Measurements from ENCODE around the gene BMP6. TPM values are rescaled to one million over a fixed set of nuclear protein-coding genes. Genes with fewer than 3 reads are reported as not detected.
A peak's percentile ranks its signal among the peaks of the same experiment; 100 is the strongest.

BMP6 gene
- total RNA-seq, 4 donors from 2014 or later, result 4.8 to 8.8 (median 7.3) TPM

- Histone ChIP-seq H3K4me1 (peaks cover 0 to 7% (median 0%) of the 10 kb centered on the region in 4 donors), H3K4me3 (no peak overlapping the region), H3K36me3 (no peaks in the 10 kb centered on the region), H3K27me3 (no peaks in the 10 kb centered on the region), H3K9me3 (no peaks in the 10 kb centered on the region), H3K27ac (no peak overlapping the region)
- TF ChIP-seq EP300 (IDR thresholded peaks at IDR 0.05) (peak in 1 of 2 donors; percentile 22), POLR2A (IDR thresholded peaks at IDR 0.05) (no peak)
- TF ChIP-seq, protein P1, sequence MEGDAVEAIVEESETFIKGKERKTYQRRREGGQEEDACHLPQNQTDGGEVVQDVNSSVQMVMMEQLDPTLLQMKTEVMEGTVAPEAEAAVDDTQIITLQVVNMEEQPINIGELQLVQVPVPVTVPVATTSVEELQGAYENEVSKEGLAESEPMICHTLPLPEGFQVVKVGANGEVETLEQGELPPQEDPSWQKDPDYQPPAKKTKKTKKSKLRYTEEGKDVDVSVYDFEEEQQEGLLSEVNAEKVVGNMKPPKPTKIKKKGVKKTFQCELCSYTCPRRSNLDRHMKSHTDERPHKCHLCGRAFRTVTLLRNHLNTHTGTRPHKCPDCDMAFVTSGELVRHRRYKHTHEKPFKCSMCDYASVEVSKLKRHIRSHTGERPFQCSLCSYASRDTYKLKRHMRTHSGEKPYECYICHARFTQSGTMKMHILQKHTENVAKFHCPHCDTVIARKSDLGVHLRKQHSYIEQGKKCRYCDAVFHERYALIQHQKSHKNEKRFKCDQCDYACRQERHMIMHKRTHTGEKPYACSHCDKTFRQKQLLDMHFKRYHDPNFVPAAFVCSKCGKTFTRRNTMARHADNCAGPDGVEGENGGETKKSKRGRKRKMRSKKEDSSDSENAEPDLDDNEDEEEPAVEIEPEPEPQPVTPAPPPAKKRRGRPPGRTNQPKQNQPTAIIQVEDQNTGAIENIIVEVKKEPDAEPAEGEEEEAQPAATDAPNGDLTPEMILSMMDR (IDR thresholded peaks at IDR 0.05), result no peak
- WGBS, 2 donors, result 79 to 85% methylated on average over 11 of the region's 11 CpGs
- DNase-seq (ENCODE audit: low spot score in 2 of 2), result no peak
These were observed 189.3 kb downstream of the BMP6 start for GRCh38 chr6:7914991-7915789.

- no peak overlapping the region for H3K27ac ChIP-seq
- 85 to 92% methylated on average over 1 of the region's 1 CpG for WGBS, 2 donors
- TF ChIP-seq POLR2A (IDR thresholded peaks at IDR 0.05) (no peak), EP300 (IDR thresholded peaks at IDR 0.05) (no peak)
- TF ChIP-seq, protein P1 (IDR thresholded peaks at IDR 0.05), result no peak
These were observed 191.1 kb downstream of the BMP6 start for GRCh38 chr6:7916959-7917358.

GRCh38 chr6:7917729-7918128 lies 191.8 kb downstream of the BMP6 start:
- WGBS, 2 donors, result 60 to 61% methylated on average over 5 of the region's 5 CpGs
- no peak for DNase-seq (ENCODE audit: low spot score in 2 of 2)
- H3K36me3 ChIP-seq, result no peaks in the 10 kb centered on the region
- peaks cover 0 to 3% (median 0%) of the 10 kb centered on the region in 4 donors for H3K4me1 ChIP-seq
- H3K27me3 ChIP-seq, result no peaks in the 10 kb centered on the region
- no peaks in the 10 kb centered on the region for H3K9me3 ChIP-seq
- TF ChIP-seq POLR2A (IDR thresholded peaks at IDR 0.05) (no peak), EP300 (IDR thresholded peaks at IDR 0.05) (no peak)
- TF ChIP-seq, protein P1 (IDR thresholded peaks at IDR 0.05), result no peak
- H3K4me3 ChIP-seq, result no peak overlapping the region
- H3K27ac ChIP-seq, result no peak overlapping the region

More at GRCh38 chr6:7916959-7917358, 191.1 kb downstream of the BMP6 start:
- no peaks in the 10 kb centered on the region for H3K27me3 ChIP-seq
- no peak for DNase-seq (ENCODE audit: low spot score in 2 of 2)
- H3K9me3 ChIP-seq, result no peaks in the 10 kb centered on the region
- H3K4me3 ChIP-seq, result no peak overlapping the region
- H3K4me1 ChIP-seq, result no peaks in the 10 kb centered on the region
- H3K36me3 ChIP-seq, result no peaks in the 10 kb centered on the region

DNA sequence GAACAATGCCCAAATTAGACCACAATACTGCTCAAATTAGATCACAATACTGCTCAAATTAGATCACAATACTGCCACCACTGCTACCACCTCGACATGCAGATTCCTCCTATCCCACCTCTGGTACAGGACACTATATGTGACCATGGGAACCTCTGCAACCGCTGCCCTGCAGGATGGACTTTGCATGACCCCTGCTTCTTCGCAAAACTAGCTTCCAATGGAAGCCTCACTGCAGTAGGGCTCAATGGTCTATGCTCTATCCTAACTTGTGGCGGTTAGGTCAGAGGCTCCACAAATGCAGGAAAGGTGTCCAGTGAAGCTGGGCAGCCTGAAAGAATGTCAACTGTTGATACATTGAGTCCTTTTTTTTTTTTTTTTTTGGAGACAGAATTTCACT lies 192.5 kb downstream of the BMP6 start:
- WGBS, 2 donors, result 89 to 91% methylated on average over 4 of the region's 4 CpGs
- Histone ChIP-seq H3K27me3 (no peaks in the 10 kb centered on the region), H3K9me3 (no peaks in the 10 kb centered on the region), H3K27ac (no peak overlapping the region), H3K36me3 (no peaks in the 10 kb centered on the region), H3K4me3 (no peak overlapping the region), H3K4me1 (peaks cover 0 to 3% (median 0%) of the 10 kb centered on the region in 4 donors)
- TF ChIP-seq, protein P1 (IDR thresholded peaks at IDR 0.05), result no peak
- TF ChIP-seq EP300 (IDR thresholded peaks at IDR 0.05) (no peak), POLR2A (IDR thresholded peaks at IDR 0.05) (no peak)
- DNase-seq (ENCODE audit: low spot score in 2 of 2), result no peak

DNA sequence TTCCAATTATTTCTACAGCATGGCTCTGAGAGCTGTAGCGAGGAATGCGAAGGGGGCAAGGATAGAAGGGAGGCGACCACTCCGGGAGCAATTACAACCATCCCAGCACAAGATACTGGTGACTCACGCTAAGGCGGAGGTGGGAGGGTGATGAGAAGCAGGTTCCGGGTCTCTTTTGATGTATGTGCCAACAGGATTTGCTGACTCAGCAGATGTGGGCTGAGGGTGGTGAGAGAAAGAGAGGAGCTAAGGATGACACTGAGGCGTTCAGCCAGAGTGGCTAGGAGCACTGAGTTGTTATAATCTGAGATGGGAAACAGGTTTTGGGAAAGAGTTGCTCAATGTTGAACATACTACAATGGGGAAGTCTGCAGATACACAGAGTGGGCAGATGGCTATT lies 194.0 kb downstream of the BMP6 start:
- TF ChIP-seq, protein P1 (IDR thresholded peaks at IDR 0.05), result no peak
- TF ChIP-seq EP300 (IDR thresholded peaks at IDR 0.05), result no peak
- Histone ChIP-seq H3K27me3 (no peaks in the 10 kb centered on the region), H3K36me3 (no peaks in the 10 kb centered on the region), H3K27ac (no peak overlapping the region), H3K9me3 (peaks cover 0 to 7% (median 0%) of the 10 kb centered on the region in 4 donors), H3K4me3 (no peak overlapping the region), H3K4me1 (peaks cover 0 to 3% (median 0%) of the 10 kb centered on the region in 4 donors)
- 73 to 77% methylated on average over 8 of the region's 8 CpGs for WGBS, 2 donors
- DNase-seq (ENCODE audit: low spot score in 2 of 2), result no peak
